ENCODE measurements around the gene TMEM221. TPM values are rescaled to one million over a fixed set of nuclear protein-coding genes. Genes with fewer than 3 reads are reported as not detected.

TMEM221 gene
- total and polyA plus RNA-seq, 9 of the 15 experiments (the other 6 are each of a cell fraction or from before 2014, with no cell fraction given) = 0.06 to 0.35 TPM; not detected in 7

DNA sequence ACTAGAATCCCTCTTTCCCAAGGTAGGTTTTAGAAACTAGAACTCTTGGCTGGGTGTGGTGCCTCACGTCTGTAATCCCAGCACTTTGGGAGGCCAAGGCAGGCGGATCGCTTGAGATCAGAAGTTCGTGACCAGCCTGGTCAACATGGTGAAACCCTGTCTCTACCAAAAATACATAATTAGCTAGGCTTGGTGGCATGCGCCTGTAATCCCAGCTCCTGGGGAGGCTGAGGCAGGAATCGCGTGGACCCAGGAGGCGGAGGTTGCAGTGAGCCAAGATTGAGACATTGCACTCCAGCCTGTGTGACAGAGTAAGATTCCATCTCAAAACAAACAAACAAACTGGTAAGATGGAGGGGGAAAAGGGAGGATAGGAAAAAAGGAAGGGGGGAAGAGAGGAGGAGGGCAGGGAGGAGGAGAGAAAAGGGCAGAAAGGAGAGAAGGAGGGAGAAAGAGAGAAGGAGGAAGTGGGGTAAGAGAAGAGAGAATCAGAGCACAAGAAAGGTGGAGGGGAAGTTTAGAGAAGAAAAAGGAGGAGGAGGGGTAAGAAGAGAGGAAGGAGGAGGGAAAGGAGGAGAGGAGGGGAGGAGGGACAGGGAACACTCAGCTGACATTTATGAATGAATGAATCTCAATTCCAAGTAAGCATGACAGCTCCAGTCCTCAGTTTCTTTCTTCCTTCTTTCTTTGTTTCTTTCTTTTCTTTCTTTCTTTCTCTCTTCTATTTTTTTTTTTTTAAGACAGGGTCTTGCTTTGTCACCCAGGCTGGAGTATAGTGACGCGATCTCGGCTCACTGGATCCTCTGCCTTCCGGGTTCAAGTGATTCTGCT is 19.2 kb upstream of the TMEM221 start (continued):
- TF ChIP-seq MNT (conservative IDR thresholded peaks at IDR 0.05) (no peak), ZKSCAN1 (IDR thresholded peaks at IDR 0.05; ENCODE audit: low read depth, low read length) (no peak), SMARCA4 (IDR thresholded peaks at IDR 0.05) (peak; percentile 46), HBP1 (CRISPR knock-in tag; IDR thresholded peaks at IDR 0.05) (0 out of 2 replicates have a peak, but pooled peaks have one; percentile 61), EHMT2 (IDR thresholded peaks at IDR 0.05) (0 out of 2 replicates have a peak, but pooled peaks have one; percentile 41), FOXA3 (CRISPR knock-in tag; conservative IDR thresholded peaks at IDR 0.05 in 1 of 2, IDR thresholded peaks at IDR 0.05 in 1 of 2) (0 out of 4 replicates have a peak, but pooled peaks of 1 of the 2 experiments have one; percentile 21), ZNF512 (tag; IDR thresholded peaks at IDR 0.05) (peak; percentile 73), SUPT5H (IDR thresholded peaks at IDR 0.05) (no peak), HDAC3 (IDR thresholded peaks at IDR 0.05; ENCODE audit: borderline replicate concordance, partially characterized antibody) (no peak), ARID2 (IDR thresholded peaks at IDR 0.05) (0 out of 2 replicates have a peak, but pooled peaks have one; percentile 13), MEF2D (tag; conservative IDR thresholded peaks at IDR 0.05; ENCODE audit: low read depth) (no peak), HDAC1 (IDR thresholded peaks at IDR 0.05) (peak in 1 of 2 experiments; percentile 81; a peak in 3 of 4 replicates), ZFP36 (IDR thresholded peaks at IDR 0.05; ENCODE audit: low read depth, low read length, partially characterized antibody) (no peak), PRPF4 (IDR thresholded peaks at IDR 0.05; ENCODE audit: insufficient read depth, low read depth, low read length, poor library complexity, severe bottlenecking) (no peak), MTA1 (IDR thresholded peaks at IDR 0.05; ENCODE audit: borderline replicate concordance) (peak; percentile 92; the same call in 1 of the 2 replicates), ZC3H8 (IDR thresholded peaks at IDR 0.05) (no peak), KLF6 (CRISPR knock-in tag; IDR thresholded peaks at IDR 0.05; ENCODE audit: borderline replicate concordance) (no peak), LARP7 (IDR thresholded peaks at IDR 0.05) (0 out of 2 replicates have a peak, but pooled peaks have one; percentile 53), HDGF (IDR thresholded peaks at IDR 0.05) (0 out of 2 replicates have a peak, but pooled peaks have one; percentile 58), NR3C1 (CRISPR knock-in tag; IDR thresholded peaks at IDR 0.05) (no peak)
- TF ChIP-seq, protein P1, sequence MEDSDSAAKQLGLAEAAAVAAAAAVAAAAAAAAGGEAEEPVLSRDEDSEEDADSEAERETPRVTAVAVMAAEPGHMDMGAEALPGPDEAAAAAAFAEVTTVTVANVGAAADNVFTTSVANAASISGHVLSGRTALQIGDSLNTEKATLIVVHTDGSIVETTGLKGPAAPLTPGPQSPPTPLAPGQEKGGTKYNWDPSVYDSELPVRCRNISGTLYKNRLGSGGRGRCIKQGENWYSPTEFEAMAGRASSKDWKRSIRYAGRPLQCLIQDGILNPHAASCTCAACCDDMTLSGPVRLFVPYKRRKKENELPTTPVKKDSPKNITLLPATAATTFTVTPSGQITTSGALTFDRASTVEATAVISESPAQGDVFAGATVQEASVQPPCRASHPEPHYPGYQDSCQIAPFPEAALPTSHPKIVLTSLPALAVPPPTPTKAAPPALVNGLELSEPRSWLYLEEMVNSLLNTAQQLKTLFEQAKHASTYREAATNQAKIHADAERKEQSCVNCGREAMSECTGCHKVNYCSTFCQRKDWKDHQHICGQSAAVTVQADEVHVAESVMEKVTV (CRISPR knock-in tag; IDR thresholded peaks at IDR 0.05) = no peak

All from K562 (cell line).